ENCODE measurements around the gene XRRA1.
"Not testable (repeated sequence)": the region's sequence is repeated elsewhere in the genome, so short reads cannot be mapped to it uniquely, and the experiment has no call there.

DNA sequence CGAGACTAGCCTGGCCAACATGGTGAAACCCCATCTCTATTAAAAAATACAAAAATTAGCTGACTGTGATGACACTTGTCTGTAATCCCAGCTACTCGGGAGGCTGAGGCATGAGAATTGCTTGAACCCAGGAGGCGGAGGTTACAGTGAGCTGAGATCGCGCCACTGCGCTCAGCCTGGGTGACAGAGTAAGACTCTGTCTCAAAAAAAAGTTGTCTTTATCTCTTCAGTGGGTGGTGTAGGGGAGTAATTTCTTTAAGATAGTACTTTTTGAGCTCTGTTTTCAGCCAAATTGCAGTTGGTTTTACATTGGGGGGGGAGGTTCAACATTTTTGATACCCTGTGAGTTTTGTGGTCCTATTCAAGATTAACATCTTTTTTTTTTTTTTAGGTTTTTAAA is 11.2 kb upstream of the XRRA1 start:
- TF ChIP-seq, protein P1, sequence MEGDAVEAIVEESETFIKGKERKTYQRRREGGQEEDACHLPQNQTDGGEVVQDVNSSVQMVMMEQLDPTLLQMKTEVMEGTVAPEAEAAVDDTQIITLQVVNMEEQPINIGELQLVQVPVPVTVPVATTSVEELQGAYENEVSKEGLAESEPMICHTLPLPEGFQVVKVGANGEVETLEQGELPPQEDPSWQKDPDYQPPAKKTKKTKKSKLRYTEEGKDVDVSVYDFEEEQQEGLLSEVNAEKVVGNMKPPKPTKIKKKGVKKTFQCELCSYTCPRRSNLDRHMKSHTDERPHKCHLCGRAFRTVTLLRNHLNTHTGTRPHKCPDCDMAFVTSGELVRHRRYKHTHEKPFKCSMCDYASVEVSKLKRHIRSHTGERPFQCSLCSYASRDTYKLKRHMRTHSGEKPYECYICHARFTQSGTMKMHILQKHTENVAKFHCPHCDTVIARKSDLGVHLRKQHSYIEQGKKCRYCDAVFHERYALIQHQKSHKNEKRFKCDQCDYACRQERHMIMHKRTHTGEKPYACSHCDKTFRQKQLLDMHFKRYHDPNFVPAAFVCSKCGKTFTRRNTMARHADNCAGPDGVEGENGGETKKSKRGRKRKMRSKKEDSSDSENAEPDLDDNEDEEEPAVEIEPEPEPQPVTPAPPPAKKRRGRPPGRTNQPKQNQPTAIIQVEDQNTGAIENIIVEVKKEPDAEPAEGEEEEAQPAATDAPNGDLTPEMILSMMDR (conservative IDR thresholded peaks at IDR 0.05; ENCODE audit: low read length) = not testable (repeated sequence)
- not testable (repeated sequence) for TF ChIP-seq EZH2phosphoT487 (IDR thresholded peaks at IDR 0.05; ENCODE audit: borderline replicate concordance)
